ENCODE data around the gene TSHZ2. TPM values are rescaled to one million over a fixed set of nuclear protein-coding genes. Genes with fewer than 3 reads are reported as not detected.

TSHZ2 gene
- total RNA-seq, 1 experiment from 2014 or later = 0.07 TPM

GRCh38 chr20:53028337-53029007 lies 56.3 kb downstream of the TSHZ2 start:
- TF ChIP-seq CTCF (conservative IDR thresholded peaks at IDR 0.05) = no peak
- Histone ChIP-seq H3K18ac (ENCODE audit: insufficient read length, low read depth, low read length) (no peak overlapping the region), H4K91ac (ENCODE audit: insufficient read length, low read depth, low read length) (no peak overlapping the region), H2AK5ac (ENCODE audit: insufficient read length, low read length) (no peak overlapping the region), H3K79me2 (ENCODE audit: insufficient read depth, low read length) (no peaks in the 10 kb centered on the region), H2BK5ac (ENCODE audit: insufficient read length, low read length) (no peak overlapping the region), H3K23ac (ENCODE audit: insufficient read length, low read depth, low read length) (no peak overlapping the region), H2BK120ac (ENCODE audit: low read depth, low read length, poor library complexity, severe bottlenecking) (no peak overlapping the region), H3K4me2 (ENCODE audit: insufficient read depth, insufficient read length, low read length) (no peak overlapping the region), H3K14ac (ENCODE audit: insufficient read depth, low read length) (no peak overlapping the region), H2BK20ac (ENCODE audit: low read depth, low read length, poor library complexity, severe bottlenecking) (no peak overlapping the region), H4K20me1 (ENCODE audit: control insufficient read depth, insufficient read depth, insufficient read length) (no peaks in the 10 kb centered on the region), H4K8ac (replicated peaks; ENCODE audit: insufficient read length, low read depth, low read length) (no peak overlapping the region), H2AFZ (ENCODE audit: low read length) (no peak overlapping the region), H3K23me2 (ENCODE audit: insufficient read length, low read depth, low read length, poor library complexity, severe bottlenecking) (no peaks in the 10 kb centered on the region), H3K9me3 (ENCODE audit: control insufficient read depth, low read depth, low read length) (no peaks in the 10 kb centered on the region), H2BK15ac (ENCODE audit: low read depth, low read length) (peak overlapping the region; percentile 61; the same call in 1 of the 2 replicates), H3K79me1 (ENCODE audit: insufficient read depth, low read depth, low read length, poor library complexity, severe bottlenecking) (no peaks in the 10 kb centered on the region), H4K5ac (ENCODE audit: insufficient read length, low read depth, low read length) (no peak overlapping the region), H2BK12ac (ENCODE audit: insufficient read length, low read depth, low read length) (no peak overlapping the region), H3K27ac (ENCODE audit: insufficient read length, low read depth, low read length) (no peak overlapping the region), H3T11ph (ENCODE audit: low read length) (no peak overlapping the region), H3K4ac (ENCODE audit: low read depth, low read length) (no peak overlapping the region), H3K9ac (ENCODE audit: extremely low read depth, insufficient read length, low read length) (no peak overlapping the region), H3K27me3 (ENCODE audit: insufficient read depth, low read length) (no peaks in the 10 kb centered on the region), H3K4me1 (ENCODE audit: insufficient read depth, low read length) (no peaks in the 10 kb centered on the region), H3K56ac (ENCODE audit: insufficient read length, low read depth, low read length) (no peak overlapping the region)
- no peaks in the 10 kb centered on the region for H3K36me3 Mint-ChIP-seq (ENCODE audit: insufficient read depth in 1 of 3, low read depth in 3 of 3)
- no peak for DNase-seq
- H3K4me1 Mint-ChIP-seq = no peaks in the 10 kb centered on the region
- no peak overlapping the region for H3K27ac Mint-ChIP-seq
- no peak overlapping the region for H3K4me3 Mint-ChIP-seq
- peaks cover 5% of the 10 kb centered on the region for H3K27me3 Mint-ChIP-seq (ENCODE audit: low read depth)
- no CpG with 5 or more reads among the region's 6 CpGs for WGBS (ENCODE audit: extremely low coverage, insufficient read length, low lambda C conversion rate)
- no peaks in the 10 kb centered on the region; a peak in 1 of 5 replicates for H3K9me3 Mint-ChIP-seq

Data from H9 (cell line).